Measurements from ENCODE around the gene COL18A1.

The COL18A1 gene

GRCh38 chr21:45448810-45449657, 44.1 kb downstream of the COL18A1 start:
- no peak for TF ChIP-seq CTCF (IDR thresholded peaks at IDR 0.05; ENCODE audit: low read depth, low read length, missing control alignments)
- DNase-seq (ENCODE audit: low read depth): no peak
- in situ Hi-C loops (cut with HindIII; ENCODE audit: low sequenced_read_pairs): no loop called here
- H3K4me3 ChIP-seq (ENCODE audit: low read depth, low read length): no peak overlapping the region

GRCh38 chr21:45449658-45450422, 44.9 kb downstream of the COL18A1 start:
- H3K4me3 ChIP-seq (ENCODE audit: low read depth, low read length): no peak overlapping the region
- in situ Hi-C loops (cut with HindIII; ENCODE audit: low sequenced_read_pairs): loop anchor here (25.0 kb wide), 1 partner anchor 113 kb away; no protein-coding TSS in a partner anchor
- no peak for TF ChIP-seq CTCF (IDR thresholded peaks at IDR 0.05; ENCODE audit: low read depth, low read length, missing control alignments)
- DNase-seq (ENCODE audit: low read depth): no peak

- H3K4me3 ChIP-seq (ENCODE audit: low read depth, low read length): no peak overlapping the region
- TF ChIP-seq CTCF (IDR thresholded peaks at IDR 0.05; ENCODE audit: low read depth, low read length, missing control alignments): no peak
- in situ Hi-C loops (cut with HindIII; ENCODE audit: low sequenced_read_pairs): loop anchor here (25.0 kb wide), 1 partner anchor 113 kb away; no protein-coding TSS in a partner anchor
- DNase-seq (ENCODE audit: low read depth): no peak
Measured at GRCh38 chr21:45450423-45451090, 45.6 kb downstream of the COL18A1 start.

GRCh38 chr21:45451091-45451740, 46.3 kb downstream of the COL18A1 start:
- in situ Hi-C loops (cut with HindIII; ENCODE audit: low sequenced_read_pairs): loop anchor here (25.0 kb wide), 1 partner anchor 114 kb away; no protein-coding TSS in a partner anchor
- TF ChIP-seq CTCF (IDR thresholded peaks at IDR 0.05; ENCODE audit: low read depth, low read length, missing control alignments): no peak
- no peak for DNase-seq (ENCODE audit: low read depth)
- no peak overlapping the region for H3K4me3 ChIP-seq (ENCODE audit: low read depth, low read length)

- DNase-seq (ENCODE audit: low read depth): no peak
- no peak overlapping the region for H3K4me3 ChIP-seq (ENCODE audit: low read depth, low read length)
- TF ChIP-seq CTCF (IDR thresholded peaks at IDR 0.05; ENCODE audit: low read depth, low read length, missing control alignments): no peak
- in situ Hi-C loops (cut with HindIII; ENCODE audit: low sequenced_read_pairs): loop anchor here (25.0 kb wide), 1 partner anchor 114 kb away; no protein-coding TSS in a partner anchor
Measured at GRCh38 chr21:45451771-45452182, 46.8 kb downstream of the COL18A1 start.

All from astrocyte of the cerebellum (primary cell).